GM12892 (cell line): ENCODE data around the gene NETO1. TPM values are rescaled to one million over a fixed set of nuclear protein-coding genes. Genes with fewer than 3 reads are reported as not detected.
A peak's percentile ranks its signal among the peaks of the same experiment; 100 is the strongest.

Experiments used
- DNase-seq: peaks from one replicate; pipeline ENCODE4 v3.0.0; 2011; ENCODE audit not compliant: insufficient read length
- FAIRE-seq: peaks from 2 replicates; lab custom pipeline; 2011; peaks lifted over from hg19 to GRCh38; lab: Jason Lieb, UNC
- POLR2A ChIP-seq: IDR thresholded peaks from 2 replicates; pipeline ENCODE4 v1.6.1; 2011; ENCODE audit warnings: low read depth, low read length, control low read depth
- POLR2AphosphoS5 ChIP-seq: IDR thresholded peaks from 2 replicates; pipeline ENCODE4 v1.6.1; 2011; ENCODE audit warnings: low read depth, low read length, control low read depth
- TAF1 ChIP-seq: IDR thresholded peaks from 2 replicates; pipeline ENCODE4 v1.6.1; 2011; ENCODE audit warnings: low read depth, mild to moderate bottlenecking, control low read depth, low read length, borderline replicate concordance
- polyA plus RNA-seq: library from polyadenylated mRNA; unstranded; fragments of >200 nt; gene quantifications from one replicate; pipeline ENCODE4 v1.2.1, GENCODE V29; 2012; ENCODE audit warnings: missing spikeins, inconsistent platforms; ENCODE audit not compliant: missing spikeins

The NETO1 gene
- polyA plus RNA-seq: 0.11 TPM

- DNase-seq (peak; percentile 10), FAIRE-seq (no peak)
- TF ChIP-seq TAF1 (no peak), POLR2A (no peak), POLR2AphosphoS5 (no peak)
Measured at GRCh38 chr18:72867746-72868584, at the start of gene NETO1. Gene NETO1 (minus strand): TSS chr18:72867987. CDS start chr18:72867291, 696 bp downstream.

GRCh38 chr18:72910045-72910444 lies 42.3 kb upstream of the NETO1 start:
- DNase-seq (no peak), FAIRE-seq (no peak)
- TF ChIP-seq POLR2AphosphoS5 (no peak), POLR2A (no peak), TAF1 (no peak)

GRCh38 chr18:72908181-72908580 lies 40.4 kb upstream of the NETO1 start:
- DNase-seq: no peak
- FAIRE-seq: no peak
- TF ChIP-seq POLR2AphosphoS5 (no peak), TAF1 (no peak), POLR2A (no peak)

GRCh38 chr18:72903033-72903432 lies 35.2 kb upstream of the NETO1 start:
- TF ChIP-seq TAF1 (no peak), POLR2AphosphoS5 (no peak), POLR2A (no peak)
- DNase-seq: no peak
- FAIRE-seq: no peak

GRCh38 chr18:72899338-72899737 lies 31.6 kb upstream of the NETO1 start:
- no peak for FAIRE-seq
- no peak for TF ChIP-seq TAF1
- TF ChIP-seq POLR2A: no peak
- TF ChIP-seq POLR2AphosphoS5: no peak
- no peak for DNase-seq

GRCh38 chr18:72898870-72899269 lies 31.1 kb upstream of the NETO1 start:
- TF ChIP-seq POLR2AphosphoS5: no peak
- no peak for TF ChIP-seq TAF1
- no peak for TF ChIP-seq POLR2A
- FAIRE-seq: no peak

GRCh38 chr18:72895548-72895947 lies 27.8 kb upstream of the NETO1 start:
- TF ChIP-seq POLR2AphosphoS5 (no peak), TAF1 (no peak), POLR2A (no peak)
- DNase-seq: no peak
- no peak for FAIRE-seq

More at GRCh38 chr18:72898870-72899269, 31.1 kb upstream of the NETO1 start:
- DNase-seq: no peak

GRCh38 chr18:72878561-72878960 lies 10.8 kb upstream of the NETO1 start:
- DNase-seq (no peak), FAIRE-seq (no peak)
- TF ChIP-seq POLR2A (no peak), TAF1 (no peak), POLR2AphosphoS5 (no peak)

GRCh38 chr18:72878143-72878542 lies 10.4 kb upstream of the NETO1 start:
- TF ChIP-seq POLR2A: no peak
- no peak for TF ChIP-seq POLR2AphosphoS5
- no peak for DNase-seq
- no peak for FAIRE-seq

- TF ChIP-seq POLR2A (no peak), POLR2AphosphoS5 (no peak), TAF1 (no peak)
- no peak for DNase-seq
- FAIRE-seq: no peak
Measured at GRCh38 chr18:72871091-72871490, 3.3 kb upstream of the NETO1 start.

GRCh38 chr18:72869226-72870185 lies 1.7 kb upstream of the NETO1 start:
- peak; percentile 5 for DNase-seq
- no peak for FAIRE-seq
- TF ChIP-seq POLR2AphosphoS5: no peak
- TF ChIP-seq POLR2A: no peak
- no peak for TF ChIP-seq TAF1
